Retinal pigment epithelial cell (primary cell): ENCODE data around the gene SLIT1.

ENCODE experiments used
- DNase-seq: peaks from one replicate; pipeline ENCODE4 v3.0.0-alpha.2; 2010; ENCODE audit warnings: low read depth
- H3K4me3 ChIP-seq: 2 replicates; pipeline ENCODE4 v1.5.1; 2011; ENCODE audit warnings: mild to moderate bottlenecking, low read length, control low read depth, moderate library complexity
- TF ChIP-seq, protein P1 (sequence below): conservative IDR thresholded peaks from 2 replicates; pipeline ENCODE4 v1.5.1; 2011; ENCODE audit warnings: low read depth, low read length, control low read depth, inconsistent platforms

SLIT1 gene

DNA sequence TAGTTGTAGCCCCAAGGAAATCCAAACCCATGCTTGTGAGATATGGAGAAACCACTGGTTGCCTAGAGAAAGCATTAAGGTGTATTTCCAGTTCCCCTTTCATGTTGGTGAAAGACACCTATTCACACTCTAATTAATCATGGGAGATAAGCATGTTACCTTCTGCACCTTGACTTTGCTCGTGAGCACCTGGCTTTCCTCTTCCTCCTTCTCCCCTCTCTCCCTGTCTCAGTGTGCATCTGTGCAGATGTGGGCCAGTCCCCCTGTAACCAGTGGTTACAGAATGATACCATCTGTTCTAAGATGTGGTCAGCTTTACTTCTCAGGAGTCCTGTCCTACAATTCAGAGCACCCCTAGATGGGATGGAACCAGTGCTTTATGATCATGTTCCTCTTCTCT is 193.0 kb downstream of the SLIT1 start:
- TF ChIP-seq, protein P1, sequence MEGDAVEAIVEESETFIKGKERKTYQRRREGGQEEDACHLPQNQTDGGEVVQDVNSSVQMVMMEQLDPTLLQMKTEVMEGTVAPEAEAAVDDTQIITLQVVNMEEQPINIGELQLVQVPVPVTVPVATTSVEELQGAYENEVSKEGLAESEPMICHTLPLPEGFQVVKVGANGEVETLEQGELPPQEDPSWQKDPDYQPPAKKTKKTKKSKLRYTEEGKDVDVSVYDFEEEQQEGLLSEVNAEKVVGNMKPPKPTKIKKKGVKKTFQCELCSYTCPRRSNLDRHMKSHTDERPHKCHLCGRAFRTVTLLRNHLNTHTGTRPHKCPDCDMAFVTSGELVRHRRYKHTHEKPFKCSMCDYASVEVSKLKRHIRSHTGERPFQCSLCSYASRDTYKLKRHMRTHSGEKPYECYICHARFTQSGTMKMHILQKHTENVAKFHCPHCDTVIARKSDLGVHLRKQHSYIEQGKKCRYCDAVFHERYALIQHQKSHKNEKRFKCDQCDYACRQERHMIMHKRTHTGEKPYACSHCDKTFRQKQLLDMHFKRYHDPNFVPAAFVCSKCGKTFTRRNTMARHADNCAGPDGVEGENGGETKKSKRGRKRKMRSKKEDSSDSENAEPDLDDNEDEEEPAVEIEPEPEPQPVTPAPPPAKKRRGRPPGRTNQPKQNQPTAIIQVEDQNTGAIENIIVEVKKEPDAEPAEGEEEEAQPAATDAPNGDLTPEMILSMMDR = no peak
- H3K4me3 ChIP-seq = no peak overlapping the region
- no peak for DNase-seq

DNA sequence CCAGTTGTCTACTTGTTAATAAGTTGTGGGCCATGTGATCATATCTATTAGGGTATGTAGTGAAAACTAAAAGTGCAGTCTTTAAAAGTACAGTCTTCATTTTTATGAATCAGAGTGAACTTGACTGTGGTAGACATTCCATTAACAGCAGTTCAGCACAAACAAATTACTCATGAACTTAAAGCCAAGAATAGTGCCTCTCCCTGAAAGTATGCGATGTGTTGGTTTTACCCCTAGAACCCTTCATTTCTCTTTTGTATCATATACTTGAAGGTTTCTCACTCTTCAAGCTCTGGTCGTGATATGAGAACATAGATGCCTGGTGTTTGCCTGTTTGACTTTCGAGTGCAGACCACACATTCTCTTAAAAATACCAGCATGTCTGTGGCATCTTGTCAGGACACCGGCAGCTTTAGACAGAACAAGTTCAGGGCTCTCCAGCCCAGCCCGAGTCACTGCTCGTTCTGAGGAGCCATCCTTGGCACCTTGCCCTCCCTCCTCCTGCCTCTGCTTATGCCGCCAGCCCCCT is 194.4 kb downstream of the SLIT1 start:
- peak; percentile 34 for DNase-seq
- TF ChIP-seq, protein P1 = no peak

DNA sequence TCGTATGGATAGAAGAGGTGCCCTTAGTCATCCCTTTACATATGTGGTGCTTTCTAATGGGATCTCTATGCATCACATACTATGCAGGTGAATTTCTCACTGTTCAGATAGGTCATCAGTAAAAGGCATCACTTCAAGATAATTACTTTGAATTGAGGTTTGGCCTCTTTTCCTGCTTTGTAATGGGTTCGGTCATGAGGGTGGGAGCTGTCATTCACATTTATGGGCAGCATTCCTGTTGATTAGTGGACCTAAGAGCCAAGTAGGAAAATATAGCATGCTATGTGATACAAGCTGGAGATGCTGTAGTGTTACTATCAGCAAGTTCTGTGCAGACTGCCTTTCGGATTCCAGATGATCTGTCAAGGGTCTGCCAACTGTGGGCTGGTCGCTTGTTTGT is 197.3 kb downstream of the SLIT1 start:
- no peak overlapping the region for H3K4me3 ChIP-seq
- no peak for DNase-seq

More for the DNA sequence above, 194.4 kb downstream of the SLIT1 start:
- no peak overlapping the region for H3K4me3 ChIP-seq

DNA sequence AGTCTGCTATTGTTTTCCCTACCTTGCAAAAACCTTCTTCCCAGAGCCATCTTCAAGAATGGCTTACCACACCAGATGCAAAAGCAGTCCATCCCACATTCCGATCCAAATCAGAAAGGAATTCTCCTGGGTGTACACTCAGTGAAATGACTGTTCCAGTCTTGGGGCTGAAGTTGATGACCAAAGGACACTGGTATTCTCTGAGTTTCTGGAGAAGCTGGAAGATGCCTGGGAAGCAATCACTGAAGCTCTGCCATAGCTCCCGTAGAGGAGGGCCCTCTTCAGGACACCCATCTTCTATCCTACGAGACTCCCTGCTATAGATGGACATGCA is 197.9 kb downstream of the SLIT1 start:
- TF ChIP-seq, protein P1 = no peak
- DNase-seq = no peak
- no peak overlapping the region for H3K4me3 ChIP-seq

More for the DNA sequence above, 197.3 kb downstream of the SLIT1 start:
- TF ChIP-seq, protein P1 = no peak

DNA sequence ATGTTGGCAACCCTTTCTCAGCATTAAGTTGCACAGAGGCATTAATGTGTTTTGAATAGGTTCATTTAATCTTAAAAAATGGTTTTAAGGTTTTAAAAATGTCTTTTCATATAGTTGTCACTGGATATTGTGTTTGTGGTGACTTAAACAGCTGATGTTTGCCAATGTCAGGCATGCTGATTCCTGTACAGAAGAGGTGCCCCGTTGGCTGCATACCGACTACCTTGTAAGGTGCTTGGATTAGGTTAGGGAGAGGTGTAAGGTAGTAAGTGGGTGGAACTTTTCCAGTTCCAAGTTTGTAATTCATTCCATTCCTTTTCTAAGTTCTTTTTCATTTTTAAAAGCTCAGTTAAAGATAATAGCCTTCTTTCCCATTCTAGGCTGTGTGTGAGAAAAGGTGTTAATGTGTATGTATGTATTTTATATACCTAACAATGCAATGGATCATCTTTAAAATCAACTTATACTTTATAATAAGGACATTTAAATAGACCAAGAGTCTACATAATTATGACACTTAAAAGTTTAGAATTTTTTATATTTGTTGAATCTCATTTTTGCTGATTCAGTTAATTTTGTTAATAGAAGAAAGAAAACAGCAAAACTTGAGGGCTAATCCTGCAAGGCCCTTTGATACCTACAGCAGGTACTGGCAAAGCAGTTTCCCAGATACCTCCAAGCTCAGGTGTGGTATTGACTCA is 198.5 kb downstream of the SLIT1 start:
- no peak for DNase-seq
- TF ChIP-seq, protein P1 = no peak
- H3K4me3 ChIP-seq = no peak overlapping the region

DNA sequence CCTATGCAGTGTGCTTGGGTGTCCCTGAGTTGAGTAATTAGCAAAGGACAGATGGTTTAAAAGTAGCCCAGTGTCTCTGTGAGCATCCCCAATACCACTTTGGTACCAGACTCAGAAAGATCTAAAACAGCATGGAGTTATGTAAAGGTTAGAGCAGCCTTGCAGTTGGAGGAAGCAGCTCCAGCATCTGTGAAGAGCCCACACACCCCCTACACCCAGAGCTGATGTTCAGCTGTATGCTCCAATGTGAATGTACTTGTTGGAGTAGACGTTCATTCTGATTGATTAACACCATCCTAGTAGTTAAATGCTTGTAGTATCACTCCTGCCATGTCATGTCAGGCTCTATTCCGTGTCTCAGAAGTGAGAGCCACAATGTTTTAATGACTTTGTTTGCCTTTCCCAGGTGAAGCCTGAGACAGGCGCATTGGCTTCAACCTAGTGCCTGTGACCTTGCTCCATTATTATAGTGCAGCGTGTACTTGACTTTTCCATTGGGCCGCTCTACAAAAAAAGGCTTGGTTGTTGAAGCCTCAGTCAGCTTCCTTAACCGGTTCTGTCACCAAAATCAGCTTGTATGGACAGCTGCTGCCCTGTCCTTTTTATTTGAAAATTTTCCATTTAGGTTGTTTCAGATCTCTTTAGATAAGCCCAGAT is 199.4 kb downstream of the SLIT1 start:
- TF ChIP-seq, protein P1 = no peak
- no peak for DNase-seq
- H3K4me3 ChIP-seq = no peak overlapping the region
